ES-I3 (cell line): Measurements from ENCODE around the gene CSF1R.

ENCODE experiments used
- H3K36me3 ChIP-seq: 2 replicates; pipeline ENCODE4 v1.6.1; 2013; ENCODE audit warnings: mild to moderate bottlenecking, low read length, control low read depth, moderate library complexity; ENCODE audit not compliant: insufficient read depth
- H3K4me1 ChIP-seq: 2 replicates; pipeline ENCODE4 v1.6.1; 2013; ENCODE audit warnings: mild to moderate bottlenecking, control low read depth, low read length; ENCODE audit not compliant: insufficient read depth
- H3K9ac ChIP-seq: 2 replicates; pipeline ENCODE4 v1.6.1; 2013; ENCODE audit warnings: low read depth, mild to moderate bottlenecking, low read length, moderate library complexity
- H3K9me3 ChIP-seq: 2 replicates; pipeline ENCODE4 v1.6.1; 2013; ENCODE audit warnings: mild to moderate bottlenecking, low read length, moderate library complexity; ENCODE audit not compliant: control insufficient read depth, insufficient read depth

CSF1R gene

GRCh38 chr5:150075806-150076205 is 10.5 kb downstream of the CSF1R start:
- Histone ChIP-seq H3K9me3 (no peaks in the 10 kb centered on the region), H3K36me3 (no peaks in the 10 kb centered on the region), H3K9ac (no peak overlapping the region), H3K4me1 (no peaks in the 10 kb centered on the region)

DNA sequence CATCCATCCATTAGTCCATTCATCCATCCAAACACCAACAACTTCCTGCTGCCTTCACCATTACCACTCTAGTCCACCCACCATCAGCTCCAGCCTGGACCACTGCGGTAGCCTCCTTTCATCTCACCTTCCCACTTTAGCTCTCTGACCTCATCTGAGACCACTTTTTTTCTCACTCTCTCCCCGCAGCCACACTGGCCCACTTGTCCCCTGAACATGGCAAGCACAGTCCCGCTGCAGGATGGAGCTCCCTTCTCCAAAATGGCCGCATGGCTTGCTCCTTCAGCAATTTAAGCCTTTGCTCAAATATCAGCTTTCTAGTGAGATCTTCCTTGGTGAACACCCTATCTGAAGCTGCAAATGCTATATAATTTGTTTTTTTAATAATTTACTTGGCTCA is 11.1 kb downstream of the CSF1R start:
- no peaks in the 10 kb centered on the region for H3K36me3 ChIP-seq
- H3K9ac ChIP-seq = no peak overlapping the region
- H3K4me1 ChIP-seq = no peaks in the 10 kb centered on the region
- no peaks in the 10 kb centered on the region for H3K9me3 ChIP-seq

GRCh38 chr5:150073677-150074076 is 12.7 kb downstream of the CSF1R start:
- Histone ChIP-seq H3K36me3 (no peaks in the 10 kb centered on the region), H3K9ac (no peak overlapping the region), H3K9me3 (no peaks in the 10 kb centered on the region), H3K4me1 (no peaks in the 10 kb centered on the region)

- Histone ChIP-seq H3K4me1 (no peaks in the 10 kb centered on the region), H3K9me3 (no peaks in the 10 kb centered on the region), H3K36me3 (no peaks in the 10 kb centered on the region)
These were observed 13.2 kb downstream of the CSF1R start for GRCh38 chr5:150073086-150073625.

GRCh38 chr5:150070821-150071220 is 15.5 kb downstream of the CSF1R start:
- Histone ChIP-seq H3K36me3 (no peaks in the 10 kb centered on the region), H3K4me1 (no peaks in the 10 kb centered on the region), H3K9me3 (no peaks in the 10 kb centered on the region), H3K9ac (no peak overlapping the region)

More at GRCh38 chr5:150073086-150073625, 13.2 kb downstream of the CSF1R start:
- H3K9ac ChIP-seq = no peak overlapping the region

DNA sequence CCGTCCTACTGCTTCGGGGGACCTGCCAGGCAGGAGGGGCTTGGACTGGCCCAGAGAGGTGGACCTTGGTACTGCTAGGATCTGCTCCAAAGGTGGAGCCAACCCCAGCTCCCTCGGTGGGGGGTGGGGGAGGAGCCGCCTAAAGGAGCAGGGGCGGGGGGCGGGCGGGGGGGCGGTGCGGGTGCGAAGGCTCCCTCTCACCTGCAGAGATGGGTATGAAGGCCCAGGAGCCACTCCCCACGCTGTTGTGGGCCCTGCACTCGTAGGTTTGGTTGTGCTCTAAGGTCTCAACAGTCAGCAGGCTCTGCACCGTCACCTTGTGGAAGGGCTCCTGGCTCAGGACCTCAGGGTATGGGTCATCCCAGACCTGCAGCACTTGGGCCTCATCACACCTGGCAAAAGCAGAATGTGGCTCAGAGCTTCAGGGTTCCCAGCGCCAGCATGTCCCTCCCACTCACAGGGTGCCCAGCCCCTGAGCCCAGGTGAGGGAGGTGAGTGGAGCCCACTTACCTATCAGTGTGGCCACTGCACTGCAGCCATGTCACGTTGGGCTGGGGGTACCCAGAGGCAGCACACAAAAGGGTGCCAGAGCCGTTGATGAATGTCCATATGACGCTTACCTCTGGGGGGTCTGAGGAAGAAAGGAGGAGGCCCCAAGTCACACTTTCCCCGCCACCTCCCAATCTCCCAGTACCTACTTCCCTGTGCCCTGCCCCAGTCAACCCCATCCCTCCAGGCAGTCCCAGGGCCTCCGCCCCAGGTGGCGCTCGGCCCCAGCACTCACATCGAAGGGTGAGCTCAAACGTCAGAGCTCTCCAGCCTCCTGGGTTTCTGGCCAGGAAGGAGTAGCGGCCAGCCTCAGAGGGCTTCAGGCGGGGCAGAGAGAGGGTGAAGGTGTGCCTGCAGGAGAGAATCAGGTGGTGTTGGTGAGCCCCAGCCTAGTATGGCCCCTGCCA is 16.4 kb downstream of the CSF1R start:
- 0 out of 2 replicates have a peak, but pooled peaks cover 6% of the 10 kb centered on the region for H3K4me1 ChIP-seq
- no peak overlapping the region for H3K9ac ChIP-seq
- H3K9me3 ChIP-seq = no peaks in the 10 kb centered on the region
- H3K36me3 ChIP-seq = no peaks in the 10 kb centered on the region

GRCh38 chr5:150068961-150069645 is 17.3 kb downstream of the CSF1R start:
- Histone ChIP-seq H3K36me3 (no peaks in the 10 kb centered on the region), H3K9me3 (no peaks in the 10 kb centered on the region), H3K9ac (no peak overlapping the region), H3K4me1 (0 out of 2 replicates have a peak, but pooled peaks cover 6% of the 10 kb centered on the region)

- H3K4me1 ChIP-seq = 0 out of 2 replicates have a peak, but pooled peaks cover 6% of the 10 kb centered on the region
- no peaks in the 10 kb centered on the region for H3K36me3 ChIP-seq
- H3K9me3 ChIP-seq = no peaks in the 10 kb centered on the region
- H3K9ac ChIP-seq = no peak overlapping the region
These were observed 17.9 kb downstream of the CSF1R start for GRCh38 chr5:150068472-150068871.

DNA sequence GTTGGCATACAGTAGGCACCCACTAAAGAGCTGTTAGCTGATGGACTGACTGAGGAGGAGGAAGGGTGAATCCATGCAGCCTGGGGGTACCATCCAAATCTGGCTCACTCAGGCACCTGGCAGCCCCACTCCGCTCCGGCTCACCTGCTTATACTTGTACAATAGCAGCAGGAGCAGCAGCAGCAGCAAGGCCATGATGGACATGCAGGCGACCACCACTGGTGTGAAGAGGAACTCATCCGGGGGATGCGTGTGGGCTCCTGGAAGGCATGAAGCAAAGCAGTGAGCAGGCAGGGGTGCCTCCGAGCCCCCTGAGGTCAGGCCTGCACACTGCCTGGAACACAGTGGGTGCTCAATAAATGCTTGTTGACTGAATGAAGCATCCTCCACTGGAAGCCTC is 18.3 kb downstream of the CSF1R start:
- 0 out of 2 replicates have a peak, but pooled peaks cover 6% of the 10 kb centered on the region for H3K4me1 ChIP-seq
- H3K9me3 ChIP-seq = no peaks in the 10 kb centered on the region
- H3K36me3 ChIP-seq = no peaks in the 10 kb centered on the region
- no peak overlapping the region for H3K9ac ChIP-seq

GRCh38 chr5:150067405-150067960 is 18.9 kb downstream of the CSF1R start:
- no peaks in the 10 kb centered on the region for H3K36me3 ChIP-seq
- no peaks in the 10 kb centered on the region for H3K9me3 ChIP-seq
- no peak overlapping the region for H3K9ac ChIP-seq
- H3K4me1 ChIP-seq = 0 out of 2 replicates have a peak, but pooled peaks cover 6% of the 10 kb centered on the region

GRCh38 chr5:150066901-150067396 is 19.4 kb downstream of the CSF1R start:
- H3K9ac ChIP-seq = no peak overlapping the region

DNA sequence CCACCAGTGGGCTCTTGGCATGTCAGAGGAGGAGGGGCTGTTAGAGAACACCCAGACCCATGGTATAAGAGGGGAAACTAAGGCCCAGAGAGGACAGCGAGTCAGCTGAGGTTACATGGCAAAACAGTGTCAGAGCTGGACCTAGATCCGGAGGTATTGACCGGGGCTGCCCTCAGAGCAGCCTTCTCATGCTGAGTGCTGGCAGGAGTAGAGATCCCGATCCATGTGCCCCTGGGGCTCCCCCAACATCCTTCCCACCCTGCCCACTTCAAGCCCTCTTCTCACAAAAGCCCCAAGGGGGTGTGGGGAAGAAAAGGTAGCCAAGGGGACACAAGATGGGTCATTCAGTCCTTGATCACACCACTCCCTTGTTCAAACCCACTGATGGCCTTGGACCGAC is 19.9 kb downstream of the CSF1R start:
- no peak overlapping the region for H3K9ac ChIP-seq

More at GRCh38 chr5:150066901-150067396, 19.4 kb downstream of the CSF1R start:
- Histone ChIP-seq H3K9me3 (no peaks in the 10 kb centered on the region), H3K4me1 (0 out of 2 replicates have a peak, but pooled peaks cover 6% of the 10 kb centered on the region), H3K36me3 (no peaks in the 10 kb centered on the region)

GRCh38 chr5:150065886-150066285 is 20.5 kb downstream of the CSF1R start:
- no peaks in the 10 kb centered on the region for H3K36me3 ChIP-seq
- H3K9me3 ChIP-seq = no peaks in the 10 kb centered on the region
- 0 out of 2 replicates have a peak, but pooled peaks cover 6% of the 10 kb centered on the region for H3K4me1 ChIP-seq
- H3K9ac ChIP-seq = no peak overlapping the region

More for the DNA sequence above, 19.9 kb downstream of the CSF1R start:
- Histone ChIP-seq H3K9me3 (no peaks in the 10 kb centered on the region), H3K36me3 (no peaks in the 10 kb centered on the region), H3K4me1 (0 out of 2 replicates have a peak, but pooled peaks cover 6% of the 10 kb centered on the region)

DNA sequence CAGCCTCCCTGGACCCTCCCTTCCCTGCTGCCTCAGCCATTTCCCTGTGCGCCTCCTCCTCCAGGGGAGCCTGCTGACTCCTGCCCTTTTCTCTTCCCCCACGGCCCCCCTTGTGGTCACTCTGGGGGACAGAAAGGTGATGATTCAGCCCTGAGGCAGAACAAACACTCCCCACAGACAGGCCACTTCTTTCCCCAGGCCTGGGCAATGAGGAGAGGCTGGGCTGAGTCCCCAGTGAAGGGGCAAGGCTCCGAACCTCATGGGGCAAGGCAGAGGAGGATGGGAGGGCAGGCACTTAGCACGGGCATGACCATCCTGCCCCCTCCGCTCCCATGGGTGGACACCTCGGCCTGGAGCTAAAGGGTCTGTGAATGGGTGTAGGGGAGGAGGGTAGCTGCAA is 21.0 kb downstream of the CSF1R start:
- Histone ChIP-seq H3K9ac (no peak overlapping the region), H3K9me3 (no peaks in the 10 kb centered on the region), H3K4me1 (0 out of 2 replicates have a peak, but pooled peaks cover 6% of the 10 kb centered on the region), H3K36me3 (no peaks in the 10 kb centered on the region)
